Inflammatory macrophage treated with lipopolysaccharide for 1 hour (primary cell): ENCODE results near the gene SMIM21.

Source experiments
- DNase-seq, 2 donors: peaks; one replicate each; pipeline ENCODE4 v3.0.0-alpha.2; 2020 to 2022

The SMIM21 gene

GRCh38 chr18:75427603-75428002, at the start of gene SMIM21:
TSS of gene SMIM21 (minus strand) at chr18:75427703. CDS start at chr18:75427563, 140 bp downstream.
- DNase-seq = no peak

- DNase-seq = no peak
These were observed 47.7 kb upstream of the SMIM21 start for GRCh38 chr18:75475228-75475627.

GRCh38 chr18:75474332-75474731, 46.8 kb upstream of the SMIM21 start:
- no peak for DNase-seq

GRCh38 chr18:75473316-75473715, 45.8 kb upstream of the SMIM21 start:
- no peak for DNase-seq

- no peak for DNase-seq
These were observed 45.4 kb upstream of the SMIM21 start for GRCh38 chr18:75472906-75473305.

- DNase-seq = no peak
These were observed 44.9 kb upstream of the SMIM21 start for GRCh38 chr18:75472396-75472795.

- DNase-seq = no peak
These were observed 44.3 kb upstream of the SMIM21 start for GRCh38 chr18:75471850-75472249.

GRCh38 chr18:75467851-75468250, 40.3 kb upstream of the SMIM21 start:
- no peak for DNase-seq

- DNase-seq = no peak
These were observed 39.8 kb upstream of the SMIM21 start for GRCh38 chr18:75467281-75467795.

GRCh38 chr18:75464356-75464755, 36.9 kb upstream of the SMIM21 start:
- no peak for DNase-seq

- no peak for DNase-seq
These were observed 34.8 kb upstream of the SMIM21 start for GRCh38 chr18:75462178-75462832.

GRCh38 chr18:75456199-75456631, 28.7 kb upstream of the SMIM21 start:
- no peak for DNase-seq

- no peak for DNase-seq
These were observed 28.0 kb upstream of the SMIM21 start for GRCh38 chr18:75455249-75456198.

- no peak for DNase-seq
These were observed 26.7 kb upstream of the SMIM21 start for GRCh38 chr18:75454022-75454795.

GRCh38 chr18:75450906-75451305, 23.4 kb upstream of the SMIM21 start:
- DNase-seq = no peak

GRCh38 chr18:75441896-75442295, 14.4 kb upstream of the SMIM21 start:
- no peak for DNase-seq

GRCh38 chr18:75439348-75439747, 11.8 kb upstream of the SMIM21 start:
- DNase-seq = no peak

GRCh38 chr18:75438891-75439290, 11.4 kb upstream of the SMIM21 start:
- DNase-seq = no peak

- DNase-seq = no peak
These were observed 10.5 kb upstream of the SMIM21 start for GRCh38 chr18:75437979-75438378.

- DNase-seq = no peak
These were observed 5.6 kb upstream of the SMIM21 start for GRCh38 chr18:75433098-75433497.

- DNase-seq = no peak
These were observed 2.5 kb upstream of the SMIM21 start for GRCh38 chr18:75429975-75430374.

- DNase-seq = no peak
These were observed 987 bp upstream of the SMIM21 start for GRCh38 chr18:75428490-75428889.

- DNase-seq = no peak
These were observed 5.1 kb downstream of the SMIM21 start for GRCh38 chr18:75422341-75422910.
